Tibial artery (tissue), 4 donors: ENCODE measurements around the gene NTM.

Experiments
- DNase-seq, 2 donors: peaks; one replicate each; pipeline ENCODE4 v3.0.0-alpha.2; 2019
- H3K27ac ChIP-seq, 2 donors: fragments of 200-600 bp; sonication (generic) in 1 of 2; 1 replicate in 1 of 2; 2 replicates in 1 of 2; pipeline ENCODE4 v1.5.1; 2018 to 2019; ENCODE audit warnings: mild to moderate bottlenecking in 1 of 2
- H3K27me3 ChIP-seq, 2 donors: fragments of 200-600 bp; sonication (generic) in 1 of 2; one replicate each; pipeline versions ENCODE4 v1.5.1 to v1.6.0; 2016 to 2019
- H3K36me3 ChIP-seq, 3 donors: fragments of 200-600 bp; sonication (generic) in 2 of 3; one replicate each; pipeline ENCODE4 v1.5.1; 2016 to 2019; ENCODE audit warnings: mild to moderate bottlenecking in 2 of 3
- H3K4me1 ChIP-seq, 4 donors: fragments of 200-600 bp; sonication (generic) in 2 of 4; 1 replicate in 3 of 4; 2 replicates in 1 of 4; pipeline ENCODE4 v1.5.1; 2016 to 2019
- H3K4me3 ChIP-seq, 2 donors: fragments of 200-600 bp; sonication (generic) in 1 of 2; 1 replicate in 1 of 2; 2 replicates in 1 of 2; pipeline ENCODE4 v1.5.1; 2018 to 2019; ENCODE audit warnings: mild to moderate bottlenecking in 2 of 2
- H3K9me3 ChIP-seq, 3 donors: fragments of 200-600 bp; sonication (generic) in 1 of 3; one replicate each; pipeline ENCODE4 v1.5.1; 2016 to 2019
- CTCF ChIP-seq, 2 experiments: fragments of 200-600 bp in 1 of 2; fragments of 450-650 bp in 1 of 2; IDR thresholded peaks; one replicate each; pipeline ENCODE4 v1.5.1; 2017 to 2019; ENCODE audit warnings: antibody characterized with exemption in 2 of 2, mild to moderate bottlenecking in 1 of 2, moderate library complexity in 1 of 2
- intact Hi-C: fragments of 100-400 bp; cut with DNase I; formaldehyde crosslinking; loops from one replicate; pipeline ENCODE4 v1.15.0; 2023; ENCODE audit warnings: low total_unique reads

NTM gene

GRCh38 chr11:131463162-131463561 lies 92.7 kb downstream of the NTM start:
- H3K4me1 ChIP-seq: no peaks in the 10 kb centered on the region
- no peak for DNase-seq
- no peaks in the 10 kb centered on the region for H3K9me3 ChIP-seq
- no peak for TF ChIP-seq CTCF (IDR thresholded peaks at IDR 0.05)
- no peaks in the 10 kb centered on the region for H3K36me3 ChIP-seq
- no peak overlapping the region for H3K4me3 ChIP-seq
- intact Hi-C loops: no loop called here
- H3K27me3 ChIP-seq: peaks cover 0 to 34% of the 10 kb centered on the region in 2 donors
- H3K27ac ChIP-seq: no peak overlapping the region

- intact Hi-C loops: no loop called here
- H3K36me3 ChIP-seq: no peaks in the 10 kb centered on the region
- H3K4me3 ChIP-seq: no peak overlapping the region
- H3K27me3 ChIP-seq: peaks cover 0 to 34% of the 10 kb centered on the region in 2 donors
- no peaks in the 10 kb centered on the region for H3K9me3 ChIP-seq
- no peak for DNase-seq
- no peak overlapping the region for H3K27ac ChIP-seq
- no peak for TF ChIP-seq CTCF (IDR thresholded peaks at IDR 0.05)
- no peaks in the 10 kb centered on the region for H3K4me1 ChIP-seq
Measured at GRCh38 chr11:131463649-131464425, 93.4 kb downstream of the NTM start.

GRCh38 chr11:131464461-131464860 lies 94.0 kb downstream of the NTM start:
- no peak for DNase-seq
- H3K4me3 ChIP-seq: no peak overlapping the region
- no peaks in the 10 kb centered on the region for H3K9me3 ChIP-seq
- peaks cover 0 to 34% of the 10 kb centered on the region in 2 donors for H3K27me3 ChIP-seq
- no peak overlapping the region for H3K27ac ChIP-seq
- no peaks in the 10 kb centered on the region for H3K36me3 ChIP-seq
- no peaks in the 10 kb centered on the region for H3K4me1 ChIP-seq
- intact Hi-C loops: no loop called here
- no peak for TF ChIP-seq CTCF (IDR thresholded peaks at IDR 0.05)

- no peak overlapping the region for H3K4me3 ChIP-seq
- no peaks in the 10 kb centered on the region for H3K9me3 ChIP-seq
- intact Hi-C loops: no loop called here
- no peak overlapping the region for H3K27ac ChIP-seq
- no peaks in the 10 kb centered on the region for H3K36me3 ChIP-seq
- no peaks in the 10 kb centered on the region for H3K4me1 ChIP-seq
- no peak for DNase-seq
- no peak for TF ChIP-seq CTCF (IDR thresholded peaks at IDR 0.05)
- H3K27me3 ChIP-seq: peaks cover 0 to 34% of the 10 kb centered on the region in 2 donors
Measured at GRCh38 chr11:131465039-131465438, 94.6 kb downstream of the NTM start.

- Histone ChIP-seq H3K4me1 (no peaks in the 10 kb centered on the region), H3K27me3 (peaks cover 0 to 39% of the 10 kb centered on the region in 2 donors), H3K4me3 (no peak overlapping the region), H3K36me3 (no peaks in the 10 kb centered on the region), H3K27ac (no peak overlapping the region), H3K9me3 (no peaks in the 10 kb centered on the region)
- intact Hi-C loops: no loop called here
- no peak for DNase-seq
- TF ChIP-seq CTCF (IDR thresholded peaks at IDR 0.05): no peak
Measured at GRCh38 chr11:131465746-131466145, 95.3 kb downstream of the NTM start.
